GM18505 (cell line): ENCODE data around the gene MUL1.

ENCODE experiments used
- ATAC-seq: cut with Tn5 transposase; IDR thresholded peaks from one replicate; pipeline ENCODE4 v1.9.1; 2021; ENCODE audit not compliant: unreplicated experiment
- POLR2A ChIP-seq: IDR thresholded peaks from 4 replicates; pipeline ENCODE4 v1.6.1; 2011; ENCODE audit warnings: borderline replicate concordance; ENCODE audit not compliant: insufficient read depth, insufficient read length; ENCODE audit errors: extremely low read depth

The MUL1 gene

DNA sequence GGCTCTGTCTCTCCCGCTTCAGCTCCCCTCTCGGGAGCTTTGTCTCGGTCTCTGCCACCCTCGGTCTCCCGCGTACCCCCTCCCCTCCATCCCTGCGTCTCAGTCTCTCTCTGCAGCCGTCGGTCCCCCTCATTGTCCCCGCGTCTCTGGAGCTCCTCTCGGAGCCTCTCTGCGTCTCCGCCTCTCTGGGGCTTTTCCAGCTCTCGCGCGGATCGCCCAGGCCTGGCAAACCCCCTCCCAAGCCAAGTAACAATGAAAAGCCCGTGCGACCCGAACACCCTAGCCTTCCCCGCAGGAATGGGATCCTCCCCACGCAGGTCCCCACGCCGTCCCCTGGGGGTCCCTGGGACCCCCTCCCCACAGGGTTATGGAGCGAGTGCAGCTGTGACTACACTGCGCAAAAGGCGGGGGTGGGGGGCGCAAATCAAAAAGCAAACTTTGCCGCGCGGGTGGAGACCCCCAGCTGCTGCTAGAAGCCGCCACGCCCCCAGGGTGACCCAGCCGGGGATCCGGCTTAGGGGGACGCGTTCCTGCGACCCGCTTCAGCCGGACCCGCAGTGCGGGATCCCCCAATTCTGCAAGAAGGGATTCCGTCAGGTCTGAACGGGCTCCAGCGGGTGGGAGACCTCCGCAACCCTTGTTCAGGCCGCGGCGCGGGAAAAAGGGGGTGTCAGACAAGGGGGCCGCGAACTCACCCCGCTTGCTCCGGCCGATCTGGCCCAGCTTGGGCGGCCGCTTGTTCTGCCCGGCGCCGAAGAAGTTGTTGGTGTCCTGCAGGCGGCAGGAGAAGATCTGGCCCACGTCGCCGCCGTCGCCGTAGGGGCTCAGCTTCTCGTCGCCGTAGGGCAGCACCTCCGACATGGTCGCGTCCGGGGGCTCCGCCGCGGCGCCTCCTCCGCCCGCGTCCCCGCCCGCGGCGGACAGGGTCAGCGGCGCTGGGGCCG lies 23.2 kb downstream of the MUL1 start:
- ATAC-seq = no peak
- TF ChIP-seq POLR2A = no peak

DNA sequence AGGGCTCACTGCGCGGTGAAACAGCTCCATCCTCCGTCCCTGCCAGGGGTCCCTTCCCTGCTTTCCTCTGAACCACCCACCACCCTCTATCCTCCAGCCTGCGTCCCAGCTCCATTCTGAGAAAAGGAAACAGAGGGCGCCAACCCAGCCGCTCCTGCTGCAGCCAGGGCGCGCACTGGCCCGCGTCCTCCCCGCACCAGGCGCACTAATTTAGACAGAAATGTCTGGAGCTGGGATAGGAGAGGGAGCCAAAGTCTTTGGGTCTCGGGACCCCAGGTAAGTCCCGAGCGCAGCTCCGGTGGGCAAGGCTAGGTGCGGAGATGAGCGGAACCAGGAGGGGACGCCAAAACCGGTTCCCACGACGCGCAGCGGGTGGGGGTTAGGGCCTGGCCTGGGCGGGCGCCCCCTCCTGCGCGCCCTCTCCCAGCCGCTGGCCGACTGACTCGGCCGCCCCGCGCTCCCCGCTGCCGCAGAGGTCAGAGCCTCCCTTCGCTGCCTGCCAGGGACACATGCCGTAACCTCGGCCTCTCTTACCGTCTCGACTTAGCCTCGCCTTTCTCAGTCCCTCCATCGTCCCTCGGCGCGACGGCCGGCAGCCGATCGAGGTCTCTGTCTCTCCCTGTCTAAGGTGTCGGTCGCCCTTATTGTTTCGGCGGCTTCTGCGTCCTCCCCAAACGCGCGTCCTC lies 24.0 kb downstream of the MUL1 start:
- ATAC-seq = no peak
- TF ChIP-seq POLR2A = no peak

DNA sequence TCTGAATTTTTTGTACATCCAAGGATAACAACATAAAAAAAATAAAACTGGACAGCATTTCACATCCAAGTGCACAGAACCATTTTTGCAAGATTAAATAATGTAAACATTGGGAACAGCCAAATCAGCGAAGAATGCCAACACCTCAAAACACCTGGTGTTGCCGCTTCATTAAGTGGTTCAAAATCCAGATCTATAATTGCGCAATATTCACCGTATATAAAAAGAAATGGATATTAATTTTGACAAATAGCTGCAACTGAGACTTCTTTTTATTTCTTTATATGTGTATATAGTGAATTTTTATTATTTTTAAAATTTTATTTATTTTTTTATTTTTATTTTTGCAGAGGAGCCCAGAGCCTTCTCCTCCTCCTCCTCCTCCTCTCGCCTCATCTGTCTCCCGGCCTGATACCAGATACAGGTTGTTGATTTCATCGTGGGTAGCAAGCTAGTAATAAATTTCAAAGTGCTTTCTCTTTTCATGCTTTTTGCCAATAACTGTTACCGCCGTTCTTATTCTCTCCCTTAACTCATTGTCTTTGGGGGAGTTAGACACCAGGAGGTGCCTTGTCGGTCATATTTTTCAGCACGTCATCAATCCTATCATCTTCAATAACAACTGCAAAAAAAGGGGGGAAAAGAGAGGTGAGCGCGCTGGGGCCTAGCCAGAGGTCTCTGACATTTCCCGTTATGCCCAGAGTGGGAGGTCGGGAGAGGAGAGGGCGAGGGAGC lies 24.7 kb downstream of the MUL1 start:
- ATAC-seq = no peak
- TF ChIP-seq POLR2A = no peak

DNA sequence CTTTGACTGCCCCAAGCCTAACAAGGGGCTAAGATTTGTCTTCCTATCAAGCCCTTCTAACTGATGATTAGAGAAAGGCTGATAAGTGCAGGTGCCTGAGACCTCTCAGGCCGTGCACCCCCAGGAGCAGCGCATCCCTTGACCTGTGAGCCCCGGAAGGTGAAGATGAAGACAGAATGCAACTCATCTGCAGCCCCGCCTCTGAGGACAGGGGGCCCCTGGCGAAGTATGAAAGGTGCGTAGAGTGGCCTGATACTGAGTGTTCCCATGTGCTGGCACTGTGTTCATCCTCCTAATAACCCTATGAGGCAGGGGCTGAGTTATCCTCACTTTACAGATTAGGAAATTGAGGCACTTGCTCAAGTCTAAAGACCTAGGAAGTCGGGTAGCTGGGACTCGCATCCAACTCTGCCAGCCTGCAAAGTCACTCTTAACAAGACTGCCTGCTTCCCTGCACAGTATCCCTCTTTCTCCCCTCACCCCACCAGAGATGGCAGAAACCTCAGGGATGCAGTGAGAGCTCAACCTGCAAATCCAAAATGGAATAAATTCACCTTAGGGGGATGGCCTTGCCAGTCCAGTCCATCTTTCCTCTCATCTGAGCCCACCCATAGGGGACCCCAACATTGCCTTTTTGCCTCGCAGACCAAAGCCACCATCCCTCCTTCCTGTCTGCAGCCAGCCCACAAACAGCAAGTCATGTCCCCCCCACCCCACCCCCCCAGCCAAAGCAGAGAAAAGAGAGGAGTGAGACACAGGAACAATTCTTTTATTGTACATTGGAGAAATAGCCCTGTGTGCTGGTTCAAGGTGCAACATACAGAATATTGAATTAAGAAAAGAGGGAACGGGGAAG lies 26.1 kb downstream of the MUL1 start:
- TF ChIP-seq POLR2A = no peak
- ATAC-seq = no peak

DNA sequence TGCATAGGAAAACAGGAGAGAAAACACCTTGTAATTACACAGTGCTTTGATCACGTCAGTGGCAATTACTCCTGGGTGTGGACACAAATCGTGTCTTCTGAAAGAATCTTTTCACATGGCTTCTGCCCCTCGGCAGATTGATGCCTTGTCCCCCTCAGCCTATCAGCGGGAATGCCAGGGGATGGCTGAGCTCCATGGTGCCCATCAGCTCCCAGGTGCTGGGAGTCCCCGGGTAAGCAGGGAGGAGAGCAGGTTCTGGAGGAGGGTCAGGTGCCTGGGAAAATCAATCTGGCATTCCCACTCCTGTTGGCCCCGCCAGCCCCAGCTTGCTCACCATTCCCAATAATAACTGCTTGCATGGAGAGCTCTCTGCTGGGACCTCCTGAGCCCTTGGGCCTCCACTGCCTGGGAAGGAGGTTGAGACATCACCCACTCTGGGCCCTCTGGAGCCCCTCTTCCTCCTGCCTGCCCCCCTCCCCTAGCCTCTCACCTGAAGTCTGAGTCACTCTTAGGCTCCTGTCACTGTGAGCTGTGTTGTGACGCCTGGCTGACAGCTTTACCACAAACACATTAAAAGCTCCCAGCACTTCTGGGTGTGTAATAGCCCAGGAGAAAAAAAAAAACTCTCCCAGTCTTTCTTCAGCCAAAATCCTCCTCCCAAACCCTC lies 26.9 kb downstream of the MUL1 start:
- TF ChIP-seq POLR2A = no peak
- no peak for ATAC-seq

DNA sequence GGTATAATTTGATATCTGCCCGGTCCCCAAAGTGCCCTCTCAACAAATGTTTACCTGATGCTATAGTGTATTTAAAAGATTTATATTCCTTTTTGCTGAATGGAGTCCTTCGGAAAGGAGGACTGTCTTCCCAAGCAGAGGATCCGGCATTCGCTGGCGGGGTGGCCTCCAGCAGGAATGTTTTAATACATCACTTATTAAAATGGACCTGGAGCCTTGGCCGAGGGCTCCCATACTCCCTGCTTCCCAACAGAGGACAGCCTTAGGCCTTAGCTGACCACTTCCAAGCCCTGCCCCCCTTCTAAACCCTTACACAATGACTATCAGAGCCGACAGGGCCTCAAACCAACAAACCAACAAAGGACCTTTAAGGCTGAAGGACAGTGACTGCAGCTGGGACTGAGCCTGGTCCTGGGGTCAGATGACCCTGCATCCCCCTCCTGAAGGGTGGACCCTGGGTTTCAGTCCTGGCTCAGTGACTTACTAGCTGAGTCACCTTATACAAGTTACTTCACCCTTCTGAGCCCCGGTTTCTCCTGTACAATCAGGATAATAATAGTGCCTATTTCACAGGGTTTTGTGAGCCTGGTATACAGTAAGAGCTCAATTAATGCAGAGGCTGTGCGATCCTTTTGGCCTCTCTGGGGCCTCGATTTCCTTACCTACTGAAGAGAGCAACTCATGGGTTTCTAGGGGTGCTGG lies 27.6 kb downstream of the MUL1 start:
- TF ChIP-seq POLR2A = no peak
- ATAC-seq = no peak

DNA sequence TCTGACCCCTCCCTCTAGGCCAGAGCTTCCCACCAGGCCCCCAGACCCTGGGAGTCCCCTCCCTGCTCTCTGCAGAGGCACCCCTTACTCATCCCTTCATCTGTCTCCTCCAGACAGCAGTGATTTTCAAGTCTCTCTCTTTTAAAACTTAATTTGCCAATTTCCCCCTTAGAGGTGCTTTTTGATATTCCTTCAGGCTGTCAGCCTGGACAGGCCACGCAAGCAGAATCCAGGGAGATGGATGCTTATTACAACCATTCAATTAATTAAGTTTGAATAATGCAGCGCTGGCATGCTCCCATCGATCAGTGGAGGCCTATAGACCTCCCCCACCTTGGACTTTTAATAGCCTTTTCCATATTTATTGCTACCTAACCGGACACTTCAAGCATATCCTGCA lies 28.1 kb downstream of the MUL1 start:
- no peak for TF ChIP-seq POLR2A
- no peak for ATAC-seq

DNA sequence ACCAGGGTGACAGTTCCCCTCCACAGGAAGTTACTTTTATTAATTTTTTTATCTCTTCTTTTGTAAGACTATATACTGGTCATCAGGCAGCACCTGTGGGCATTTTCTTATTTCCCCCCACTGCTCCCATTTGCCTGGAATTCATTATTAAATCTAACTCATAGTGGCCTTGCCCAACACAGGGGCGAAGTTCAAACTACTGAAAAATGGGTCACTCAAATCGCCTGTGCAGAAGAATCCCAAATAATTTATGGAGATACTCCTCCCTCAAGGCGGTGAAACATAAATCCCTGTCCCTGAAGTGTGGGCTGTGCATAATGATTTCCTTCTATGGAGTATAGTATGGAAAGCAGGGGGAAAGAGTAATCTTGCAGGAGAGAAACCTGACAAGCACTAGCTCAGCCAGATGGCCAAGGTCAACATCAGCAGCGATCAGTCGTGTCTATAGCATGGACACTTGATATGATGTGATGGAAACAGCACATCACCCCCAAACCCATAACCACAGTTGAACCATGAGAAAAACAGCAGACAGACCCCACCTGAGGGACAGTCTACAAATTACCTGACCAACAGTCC lies 29.8 kb downstream of the MUL1 start:
- no peak for TF ChIP-seq POLR2A
- ATAC-seq = no peak

DNA sequence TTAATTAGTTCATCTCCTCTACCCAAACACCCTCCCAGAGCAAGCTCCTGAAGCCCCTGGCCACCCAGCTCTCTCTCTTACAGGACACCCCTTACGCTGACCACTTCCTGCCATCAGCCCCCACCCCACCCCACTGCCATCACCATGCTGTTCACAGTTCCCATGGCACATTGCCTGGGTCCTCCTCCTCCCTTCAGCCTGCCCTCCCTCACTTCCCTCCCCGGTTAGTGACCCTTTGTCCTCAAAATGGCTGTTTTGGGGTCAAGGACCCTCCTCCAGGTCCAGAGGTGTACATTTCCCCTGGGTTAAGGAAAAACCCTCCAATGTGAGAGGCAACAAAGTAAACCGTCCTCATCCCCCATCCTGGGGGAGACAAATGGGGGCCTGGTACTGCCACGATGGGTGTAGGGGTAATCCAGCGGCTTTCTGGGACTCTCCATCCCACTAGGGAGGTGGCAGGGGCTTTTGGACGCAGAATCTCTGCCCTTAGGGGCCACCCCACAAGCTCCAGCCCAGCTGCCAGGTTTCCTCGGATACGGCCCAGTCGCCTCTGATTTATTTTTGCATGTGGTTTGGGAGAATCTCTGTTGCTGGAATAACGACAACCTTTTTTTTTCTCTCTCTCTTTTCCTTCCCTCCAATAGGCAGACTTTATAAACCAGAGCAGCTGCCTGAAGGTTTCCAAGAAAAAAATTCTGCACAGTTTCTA lies 30.4 kb downstream of the MUL1 start:
- no peak for TF ChIP-seq POLR2A
- ATAC-seq = no peak

DNA sequence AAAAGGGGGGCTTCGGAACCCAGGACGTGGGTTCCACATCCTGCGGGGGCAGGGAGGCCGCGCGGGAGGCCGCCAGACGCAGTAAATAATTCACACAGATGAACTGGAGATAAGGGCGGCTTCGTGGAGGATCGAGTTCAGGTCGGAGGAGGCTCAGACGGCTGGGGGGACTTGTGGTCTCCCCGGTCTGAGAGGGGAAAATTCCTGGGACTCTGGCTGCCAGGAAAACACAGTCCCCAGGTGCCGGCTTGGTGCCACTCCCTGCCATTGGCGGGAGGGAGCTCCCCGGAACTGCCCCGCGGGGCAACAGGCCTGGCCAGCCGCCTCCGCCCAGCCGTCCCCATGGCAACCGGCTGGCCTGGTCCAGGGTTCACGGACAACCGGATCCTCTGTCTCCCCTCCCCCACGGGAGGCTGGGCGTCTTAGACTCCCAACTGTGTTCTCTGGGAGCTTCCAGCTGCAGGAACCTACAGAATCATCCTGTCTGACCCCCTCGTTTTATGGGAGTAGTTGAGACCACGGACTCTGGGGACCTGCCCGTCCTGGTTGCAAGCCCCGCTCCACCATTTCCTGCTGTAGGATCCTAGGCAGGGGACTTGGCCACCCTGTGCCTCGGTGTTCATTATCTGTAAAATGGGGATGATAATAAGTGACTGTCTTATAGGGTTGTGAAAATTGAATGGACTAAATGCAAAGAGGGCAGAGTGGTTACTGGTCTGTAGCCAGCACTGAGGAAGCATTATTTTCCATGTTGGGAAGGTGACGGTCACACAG lies 31.5 kb downstream of the MUL1 start:
- ATAC-seq = no peak
- no peak for TF ChIP-seq POLR2A
